NCI-H2171 treated with DMSO at 0.1 percent for 48 hours (cell line): ENCODE measurements around the gene HTR2B.
"Not testable (repeated sequence)": the region's sequence is repeated elsewhere in the genome, so short reads cannot be mapped to it uniquely, and the experiment has no call there.

Experiments
- DNase-seq: peaks from one replicate; lab custom pipeline; 2025; lab: John Stamatoyannopoulos, UW

HTR2B gene

DNA sequence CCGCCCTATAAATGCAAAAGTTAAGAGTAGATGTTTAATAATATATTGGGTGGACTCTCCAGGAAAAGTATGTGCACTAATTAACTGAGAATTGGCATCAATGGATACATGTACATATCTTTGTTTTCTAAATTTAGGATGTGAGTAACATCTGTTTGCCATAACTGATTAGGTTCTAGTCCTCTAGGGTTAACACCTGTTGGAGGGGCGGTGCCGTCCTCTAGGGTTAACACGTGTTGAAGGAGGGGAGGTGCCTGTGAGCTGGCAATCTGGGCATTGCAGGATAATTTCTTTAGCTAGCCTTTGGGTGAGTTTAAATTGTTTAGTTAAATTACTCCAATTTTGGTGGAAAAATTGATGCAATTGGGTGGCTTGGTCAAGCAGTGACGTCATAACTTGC is 30.9 kb downstream of the HTR2B start:
- DNase-seq, result no peak

DNA sequence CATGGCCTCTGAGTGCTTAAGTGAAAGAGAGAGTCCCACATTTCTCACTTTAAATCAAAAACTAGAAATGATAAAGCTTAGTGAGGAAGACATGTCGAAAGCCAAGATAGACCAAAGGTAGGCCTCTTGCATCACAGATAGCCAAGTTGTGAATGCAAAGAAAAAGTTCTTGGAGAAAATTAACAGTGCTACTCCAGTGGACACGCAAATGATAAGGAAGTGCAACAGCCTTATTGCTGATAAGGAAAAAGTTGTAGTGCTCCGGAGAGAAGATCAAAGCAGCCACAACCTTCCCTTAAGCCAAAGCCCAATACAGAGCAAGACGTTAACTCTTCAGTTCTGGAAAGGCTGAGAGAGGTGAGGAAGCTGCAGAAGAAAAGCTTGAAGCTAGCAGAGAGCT is 36.1 kb downstream of the HTR2B start:
- DNase-seq, result no peak

DNA sequence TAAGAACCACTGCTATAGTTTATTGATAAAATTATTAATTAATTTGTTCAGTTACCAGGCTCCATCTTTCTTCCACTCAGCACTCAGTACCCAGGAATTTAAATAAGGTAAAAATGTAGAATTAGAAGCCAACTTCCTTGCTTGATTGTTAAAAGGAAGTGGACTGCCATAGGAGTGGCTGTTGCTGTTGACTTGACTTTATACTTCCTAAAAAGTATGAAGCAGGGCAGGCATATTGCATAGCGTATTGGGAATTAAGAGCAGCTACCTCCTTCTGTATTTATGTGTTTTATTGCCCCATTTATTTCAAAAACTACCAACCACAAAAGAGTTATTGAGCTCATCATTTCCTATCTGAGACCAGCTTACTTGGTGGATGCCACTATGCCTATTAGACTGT is 40.3 kb downstream of the HTR2B start:
- no peak for DNase-seq

DNA sequence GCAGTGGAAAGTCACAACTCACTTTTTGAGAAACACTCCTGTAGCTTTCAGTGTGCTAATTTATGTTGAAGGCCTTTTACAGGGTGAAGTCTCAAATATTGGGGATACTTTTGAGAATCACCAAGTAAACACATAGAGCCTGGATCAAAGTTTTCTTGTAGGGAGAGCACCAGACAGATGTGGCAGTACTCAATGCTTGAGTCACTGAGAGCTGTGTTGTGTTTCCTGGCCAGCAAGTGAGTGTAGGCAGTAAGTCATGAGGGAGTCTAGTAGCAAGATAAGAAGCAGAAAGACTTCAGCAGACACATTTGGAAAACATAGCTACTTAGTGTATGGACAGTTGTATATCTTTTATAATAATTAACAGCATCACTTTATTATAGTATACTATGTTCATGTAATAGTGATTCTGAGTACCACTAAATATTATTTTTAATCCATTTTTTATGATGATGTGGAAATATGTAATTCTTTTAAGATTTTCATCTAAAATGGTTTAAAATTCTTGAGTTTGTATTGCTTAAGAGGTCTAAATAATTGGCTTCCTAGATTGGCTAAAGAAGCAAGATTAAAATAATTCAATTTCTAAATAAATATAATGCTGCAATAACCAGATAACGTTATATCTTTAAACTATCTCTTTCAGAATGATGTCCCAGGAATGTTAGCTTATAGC is 55.3 kb downstream of the HTR2B start:
- no peak for DNase-seq

DNA sequence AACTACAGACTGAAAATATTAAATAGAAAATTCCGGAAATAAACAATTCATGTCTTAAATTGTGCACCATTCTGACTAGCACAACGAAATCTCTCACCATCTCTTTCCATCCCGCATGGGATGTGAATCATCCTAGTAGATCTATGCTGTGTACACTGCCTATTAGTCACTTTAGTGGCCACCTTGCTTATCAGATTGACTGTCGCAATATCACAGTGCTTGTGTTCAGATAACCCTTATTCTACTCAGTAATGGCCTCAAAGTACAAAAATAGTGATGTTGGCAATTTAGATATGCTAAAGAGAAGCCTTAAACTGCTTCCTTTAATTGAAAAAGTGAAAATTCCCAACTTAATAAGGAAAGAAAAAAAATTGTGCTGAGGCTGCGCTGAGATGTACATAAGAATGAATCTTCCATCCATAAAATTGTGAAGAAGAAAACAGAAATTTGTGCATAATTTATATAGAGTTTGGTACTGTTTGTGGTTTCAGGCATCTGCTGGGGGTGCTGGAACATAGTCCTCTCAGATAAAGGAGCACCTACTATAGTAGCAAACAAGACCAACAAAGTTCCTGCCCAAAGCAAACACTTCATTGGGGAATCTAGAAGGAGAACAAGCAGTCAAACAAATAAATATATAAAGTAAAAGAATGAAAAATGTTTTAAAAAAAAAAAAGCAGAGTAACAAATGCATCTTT is 56.2 kb downstream of the HTR2B start:
- DNase-seq, result no peak

DNA sequence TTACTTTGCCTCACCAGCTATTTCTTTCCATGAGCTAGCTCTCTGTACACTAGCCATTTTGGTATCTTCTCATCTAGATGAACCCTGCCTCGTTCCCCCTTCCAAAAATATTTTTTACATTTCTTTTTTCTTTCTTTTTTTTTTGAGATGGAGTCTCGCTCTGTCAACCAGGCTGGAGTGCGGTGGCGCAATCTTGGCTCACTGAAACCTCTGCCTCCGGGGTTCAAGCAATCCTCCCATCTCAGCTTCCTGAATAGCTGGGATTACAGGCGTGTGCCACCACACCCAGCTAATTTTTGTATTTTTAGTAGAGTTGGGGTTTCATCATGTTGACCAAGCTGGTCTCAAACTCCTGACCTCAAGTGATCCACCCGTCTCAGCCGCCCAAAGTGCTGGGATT is 57.3 kb downstream of the HTR2B start:
- not testable (repeated sequence) for DNase-seq

DNA sequence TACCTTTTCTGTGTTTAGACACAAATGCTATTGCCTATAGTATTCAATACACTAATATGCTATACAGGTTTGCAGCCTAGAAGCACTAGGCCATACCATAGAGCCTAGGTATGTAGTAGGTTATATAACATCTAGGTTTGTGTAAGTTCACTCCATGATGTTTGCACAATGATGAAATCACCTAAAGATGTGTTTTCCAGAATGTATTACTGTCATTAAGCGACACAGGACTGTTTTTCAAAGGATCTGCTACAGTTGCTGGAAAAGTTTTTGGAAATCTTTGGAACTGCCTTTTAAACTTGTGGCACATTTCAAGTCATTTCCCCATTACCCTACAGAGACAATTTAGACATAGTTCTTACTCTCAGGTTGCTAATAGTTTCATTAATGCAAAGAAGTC is 58.9 kb downstream of the HTR2B start:
- DNase-seq, result no peak

DNA sequence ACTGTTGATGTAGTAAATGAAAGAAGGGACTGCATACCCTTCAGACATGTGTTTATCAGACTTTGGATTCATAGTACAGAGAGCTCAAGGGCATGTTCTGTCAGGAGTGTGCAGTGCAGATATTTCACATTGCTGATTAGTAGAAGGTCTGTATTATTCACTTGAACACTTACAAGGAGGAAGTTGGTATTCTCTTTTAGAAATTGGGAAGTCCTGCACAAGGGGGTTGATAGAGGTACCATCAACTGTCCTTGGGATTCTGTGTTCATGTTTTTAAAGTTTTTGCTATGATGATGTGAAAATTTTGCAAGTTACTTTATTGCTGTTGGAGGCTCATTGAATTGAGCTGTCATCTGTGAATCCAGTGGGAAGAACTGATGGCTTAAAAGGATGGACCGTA is 61.5 kb downstream of the HTR2B start:
- DNase-seq, result no peak

DNA sequence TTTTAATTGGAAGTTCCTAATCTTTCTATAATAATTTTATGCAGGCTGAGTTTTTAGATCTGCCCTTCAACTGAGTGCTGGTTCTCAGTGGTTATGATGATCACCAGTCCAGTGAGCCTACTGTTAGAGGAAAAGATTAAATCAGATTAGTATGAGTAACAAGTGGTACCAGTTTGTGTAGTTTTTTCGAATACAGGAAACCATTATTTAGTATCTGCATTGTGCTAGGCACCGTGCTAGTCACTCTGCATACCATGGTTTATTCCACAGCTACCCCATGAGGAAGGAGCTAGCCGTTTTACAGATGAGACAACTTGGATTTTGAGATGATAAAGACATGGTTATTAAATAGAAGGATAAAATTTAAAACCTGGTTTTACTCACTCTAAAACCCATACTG is 62.1 kb downstream of the HTR2B start:
- no peak for DNase-seq

DNA sequence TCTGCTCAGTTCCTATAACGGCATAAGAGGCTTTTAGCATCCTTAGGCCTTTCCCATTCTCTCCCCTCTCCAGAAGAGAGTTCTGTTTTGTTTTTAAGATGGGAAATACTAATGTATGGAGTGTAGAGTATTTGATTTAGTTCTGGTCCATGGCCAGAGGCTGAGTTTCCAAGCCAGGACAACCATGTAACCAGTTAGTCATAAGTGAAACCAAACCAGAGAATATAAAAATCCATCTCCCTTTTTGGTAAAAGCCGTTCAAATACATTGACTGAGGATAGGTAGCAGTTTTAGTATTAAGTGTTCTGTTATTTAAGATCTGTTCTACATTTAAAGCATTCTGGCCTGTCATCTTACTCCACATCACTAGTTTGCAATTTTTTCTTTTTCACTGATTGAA is 65.1 kb downstream of the HTR2B start:
- DNase-seq, result no peak

DNA sequence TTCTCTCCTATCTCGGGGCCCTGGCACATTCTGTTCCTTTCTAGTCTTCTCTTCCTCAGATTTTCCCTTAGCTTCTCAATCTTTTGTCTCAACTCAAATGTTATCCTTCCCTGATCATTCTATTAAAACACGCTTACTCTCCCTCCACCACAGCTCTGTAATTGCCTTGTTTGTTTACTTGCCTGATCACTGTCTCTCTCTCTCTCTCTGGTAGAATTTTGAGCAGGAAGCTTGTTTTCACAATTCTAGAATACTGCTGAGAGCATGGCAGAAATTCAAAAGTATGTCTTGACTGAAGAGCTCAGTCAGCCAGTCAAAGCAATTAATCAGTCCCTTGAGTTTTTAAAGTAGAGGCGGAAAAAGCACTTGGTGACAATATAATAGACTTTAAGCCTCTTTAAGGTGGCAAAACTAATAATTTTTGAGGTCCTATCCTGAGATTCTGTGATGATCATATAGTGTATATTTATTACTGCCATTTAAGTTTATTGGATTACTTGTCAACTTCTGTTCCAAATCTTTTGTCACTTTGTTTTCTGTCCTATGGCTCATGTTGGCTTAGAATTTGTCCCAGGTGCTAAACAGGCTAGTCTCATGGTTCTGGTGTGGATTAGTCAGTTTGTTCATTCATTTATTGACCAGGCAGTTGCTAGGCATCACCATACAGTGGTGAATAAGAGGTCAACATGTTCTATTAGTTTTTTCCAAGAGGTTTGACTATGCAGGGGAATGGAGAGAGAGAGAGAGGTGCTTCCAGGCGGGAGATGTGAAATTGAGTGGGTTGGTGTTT is 65.9 kb downstream of the HTR2B start:
- DNase-seq, result no peak
